GM20000 (cell line): Measurements from ENCODE around the gene EYA2.

Experiments used
- DNase-seq: peaks from one replicate; pipeline ENCODE4 v3.0.0; 2012; ENCODE audit warnings: low spot score
- TF ChIP-seq, protein P1 (sequence below): IDR thresholded peaks from 2 replicates; pipeline ENCODE4 v1.5.1; 2012; ENCODE audit warnings: mild to moderate bottlenecking, control low read depth; ENCODE audit errors: extremely low read depth, missing control alignments

EYA2 gene

GRCh38 chr20:46933150-46933549 lies 38.5 kb downstream of the EYA2 start:
- TF ChIP-seq, protein P1, sequence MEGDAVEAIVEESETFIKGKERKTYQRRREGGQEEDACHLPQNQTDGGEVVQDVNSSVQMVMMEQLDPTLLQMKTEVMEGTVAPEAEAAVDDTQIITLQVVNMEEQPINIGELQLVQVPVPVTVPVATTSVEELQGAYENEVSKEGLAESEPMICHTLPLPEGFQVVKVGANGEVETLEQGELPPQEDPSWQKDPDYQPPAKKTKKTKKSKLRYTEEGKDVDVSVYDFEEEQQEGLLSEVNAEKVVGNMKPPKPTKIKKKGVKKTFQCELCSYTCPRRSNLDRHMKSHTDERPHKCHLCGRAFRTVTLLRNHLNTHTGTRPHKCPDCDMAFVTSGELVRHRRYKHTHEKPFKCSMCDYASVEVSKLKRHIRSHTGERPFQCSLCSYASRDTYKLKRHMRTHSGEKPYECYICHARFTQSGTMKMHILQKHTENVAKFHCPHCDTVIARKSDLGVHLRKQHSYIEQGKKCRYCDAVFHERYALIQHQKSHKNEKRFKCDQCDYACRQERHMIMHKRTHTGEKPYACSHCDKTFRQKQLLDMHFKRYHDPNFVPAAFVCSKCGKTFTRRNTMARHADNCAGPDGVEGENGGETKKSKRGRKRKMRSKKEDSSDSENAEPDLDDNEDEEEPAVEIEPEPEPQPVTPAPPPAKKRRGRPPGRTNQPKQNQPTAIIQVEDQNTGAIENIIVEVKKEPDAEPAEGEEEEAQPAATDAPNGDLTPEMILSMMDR: no peak
- DNase-seq: no peak

DNA sequence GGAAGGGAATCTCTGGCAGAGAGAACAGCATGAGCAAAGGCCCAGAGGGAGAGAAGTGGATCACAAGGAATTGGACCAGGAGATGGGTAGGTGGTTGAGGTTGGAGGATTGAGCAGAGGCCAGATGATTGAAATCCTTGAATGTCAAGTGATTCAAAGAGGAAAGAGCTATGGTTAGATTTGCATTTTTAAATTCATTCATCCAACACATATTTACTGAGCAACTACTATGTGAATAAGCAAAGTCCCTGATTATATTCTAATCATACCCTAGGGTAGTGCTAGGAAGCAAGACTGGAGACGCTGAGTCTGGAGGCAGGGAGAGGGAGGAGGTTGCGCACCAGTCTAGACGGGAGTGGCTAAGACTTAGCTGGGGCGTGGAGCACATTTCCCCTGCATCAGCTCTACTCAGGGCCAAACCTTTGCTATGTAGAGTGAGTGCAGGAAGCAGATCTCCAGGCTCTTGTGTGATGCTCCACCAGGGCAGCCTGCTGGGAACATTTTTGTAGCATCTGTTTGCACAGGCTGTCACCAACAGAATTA lies 40.2 kb downstream of the EYA2 start:
- DNase-seq: no peak
- TF ChIP-seq, protein P1: no peak

GRCh38 chr20:46935394-46936017 lies 40.9 kb downstream of the EYA2 start:
- DNase-seq: no peak
- TF ChIP-seq, protein P1: no peak

GRCh38 chr20:46936415-46937156 lies 41.9 kb downstream of the EYA2 start:
- DNase-seq: no peak
- TF ChIP-seq, protein P1: no peak

GRCh38 chr20:46937157-46937523 lies 42.5 kb downstream of the EYA2 start:
- no peak for DNase-seq
- TF ChIP-seq, protein P1: no peak

GRCh38 chr20:46937533-46938226 lies 43.0 kb downstream of the EYA2 start:
- TF ChIP-seq, protein P1: no peak

DNA sequence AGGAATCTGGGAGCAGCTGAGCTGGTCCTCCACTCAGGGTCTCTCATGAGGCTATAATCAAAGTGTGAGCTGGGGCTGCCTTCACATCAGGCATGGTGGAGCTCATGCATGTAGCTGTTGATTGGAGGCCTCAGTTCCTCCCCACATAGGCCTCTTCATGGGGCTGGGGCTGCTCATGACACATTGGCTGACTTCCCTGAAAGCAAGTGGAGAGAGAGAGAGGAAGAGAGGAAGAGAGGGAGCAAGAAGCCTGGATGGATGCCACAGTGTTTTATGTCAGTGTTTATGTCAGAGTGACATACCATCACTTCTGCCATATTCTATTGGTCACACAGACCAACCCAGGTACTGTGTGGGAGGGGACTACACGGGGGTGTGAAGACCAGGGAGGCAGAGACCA lies 43.8 kb downstream of the EYA2 start:
- no peak for DNase-seq
- TF ChIP-seq, protein P1: no peak

More at GRCh38 chr20:46937533-46938226, 43.0 kb downstream of the EYA2 start:
- no peak for DNase-seq
